ENCODE data around the gene CKMT1A.

CKMT1A gene

GRCh38 chr15:43748376-43748775 is 54.7 kb downstream of the CKMT1A start:
- DNase-seq (ENCODE audit: low read depth): no peak
